Stimulated activated CD4-positive, alpha-beta T cell treated with anti-CD3 and anti-CD28 coated beads, Interleukin-4, amount 100 ng/mL, for 1 hour (primary cell): Measurements from ENCODE around the gene PMFBP1.

Experiments used
- DNase-seq: peaks from one replicate; pipeline ENCODE4 v3.0.0-alpha.2; 2020

Gene PMFBP1

GRCh38 chr16:72129976-72130656 is 41.8 kb downstream of the PMFBP1 start:
- DNase-seq = no peak

GRCh38 chr16:72128701-72129100 is 43.3 kb downstream of the PMFBP1 start:
- DNase-seq = no peak

GRCh38 chr16:72126429-72126765 is 45.6 kb downstream of the PMFBP1 start:
- no peak for DNase-seq

GRCh38 chr16:72125635-72126428 is 46.1 kb downstream of the PMFBP1 start:
- no peak for DNase-seq

- peak; percentile 66 for DNase-seq
Measured at GRCh38 chr16:72124761-72125634, 47.0 kb downstream of the PMFBP1 start.

DNA sequence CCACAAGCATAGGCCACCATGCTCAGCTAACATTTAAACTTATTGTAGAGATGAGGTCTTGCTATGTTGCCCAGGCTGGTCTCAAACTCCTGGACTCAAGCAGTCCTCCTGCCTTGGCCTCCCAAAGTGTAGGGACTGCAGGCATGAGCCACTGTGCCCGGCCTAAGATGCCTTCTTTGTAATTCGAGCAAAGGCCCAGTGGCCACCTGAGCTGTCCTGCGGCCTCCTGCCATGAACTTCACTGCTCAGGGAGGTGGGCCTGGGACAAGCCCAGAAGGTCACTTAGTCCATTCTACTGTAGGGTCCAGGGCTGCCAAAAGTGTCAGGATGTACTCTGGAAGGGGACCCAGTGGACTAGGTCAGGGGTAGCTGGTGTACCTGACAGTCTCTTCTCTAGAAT is 47.8 kb downstream of the PMFBP1 start:
- DNase-seq = no peak

DNA sequence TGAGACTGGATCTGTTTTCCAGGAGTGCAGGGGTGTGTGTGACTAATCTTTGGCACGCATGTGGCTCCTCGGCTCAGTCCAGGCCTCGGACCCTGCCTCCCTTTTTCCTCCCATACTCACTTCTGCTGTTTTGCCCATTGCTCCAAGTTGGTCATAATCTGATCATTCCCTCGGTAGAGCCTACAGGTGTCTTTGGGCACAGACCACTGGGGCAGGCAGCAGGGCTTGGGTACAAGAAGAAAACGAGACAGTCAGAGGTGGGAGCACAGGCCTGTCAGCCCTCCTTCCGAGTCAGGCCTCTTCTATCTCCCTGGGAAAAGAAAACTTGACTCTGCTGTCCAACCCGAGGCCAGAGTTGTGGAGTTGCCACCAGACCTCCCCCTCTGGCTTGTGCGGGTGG is 48.5 kb downstream of the PMFBP1 start:
- no peak for DNase-seq

GRCh38 chr16:72122916-72123315 is 49.0 kb downstream of the PMFBP1 start:
- no peak for DNase-seq

- no peak for DNase-seq
Measured at GRCh38 chr16:72122308-72122707, 49.6 kb downstream of the PMFBP1 start.

DNA sequence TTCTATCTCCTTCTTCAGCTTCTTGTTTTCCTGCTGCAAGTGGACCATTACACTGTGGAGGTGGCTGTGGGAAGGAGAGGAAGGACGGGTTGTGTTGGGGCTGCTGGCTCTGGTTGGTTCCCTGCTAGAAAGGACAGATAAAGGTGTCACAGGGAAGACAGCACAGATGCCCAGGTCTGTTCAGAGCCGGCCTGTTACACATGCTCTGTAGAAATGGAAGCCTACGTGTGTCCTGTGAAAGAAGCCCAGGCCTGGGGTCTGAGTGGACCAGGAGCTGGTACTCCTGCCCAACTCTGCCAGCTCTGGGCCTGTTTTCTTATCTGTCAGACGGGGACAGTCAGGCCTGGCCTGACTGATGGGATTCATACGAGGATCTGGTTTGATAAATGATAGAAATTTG is 51.9 kb downstream of the PMFBP1 start:
- DNase-seq = no peak

- DNase-seq = no peak
Measured at GRCh38 chr16:72113616-72113945, 58.4 kb downstream of the PMFBP1 start.

- no peak for DNase-seq
Measured at GRCh38 chr16:72112906-72113615, 58.9 kb downstream of the PMFBP1 start.

DNA sequence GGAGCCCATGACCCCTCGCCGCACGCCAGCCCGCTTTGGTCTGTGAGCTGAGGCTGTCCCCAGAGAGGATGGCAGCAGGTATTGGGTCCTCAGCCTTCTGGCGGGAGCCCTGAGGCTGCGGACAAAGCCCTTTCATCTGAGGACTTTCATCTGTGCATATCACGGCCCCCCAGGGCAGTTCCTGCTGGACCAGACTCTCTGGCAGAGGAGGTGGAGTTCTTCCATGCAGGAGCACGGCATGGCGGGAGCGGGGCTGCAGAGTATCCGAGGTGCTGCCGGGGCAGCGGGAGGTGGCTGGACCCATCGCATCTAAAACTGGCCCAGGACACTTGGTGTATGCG is 59.5 kb downstream of the PMFBP1 start:
- no peak for DNase-seq

DNA sequence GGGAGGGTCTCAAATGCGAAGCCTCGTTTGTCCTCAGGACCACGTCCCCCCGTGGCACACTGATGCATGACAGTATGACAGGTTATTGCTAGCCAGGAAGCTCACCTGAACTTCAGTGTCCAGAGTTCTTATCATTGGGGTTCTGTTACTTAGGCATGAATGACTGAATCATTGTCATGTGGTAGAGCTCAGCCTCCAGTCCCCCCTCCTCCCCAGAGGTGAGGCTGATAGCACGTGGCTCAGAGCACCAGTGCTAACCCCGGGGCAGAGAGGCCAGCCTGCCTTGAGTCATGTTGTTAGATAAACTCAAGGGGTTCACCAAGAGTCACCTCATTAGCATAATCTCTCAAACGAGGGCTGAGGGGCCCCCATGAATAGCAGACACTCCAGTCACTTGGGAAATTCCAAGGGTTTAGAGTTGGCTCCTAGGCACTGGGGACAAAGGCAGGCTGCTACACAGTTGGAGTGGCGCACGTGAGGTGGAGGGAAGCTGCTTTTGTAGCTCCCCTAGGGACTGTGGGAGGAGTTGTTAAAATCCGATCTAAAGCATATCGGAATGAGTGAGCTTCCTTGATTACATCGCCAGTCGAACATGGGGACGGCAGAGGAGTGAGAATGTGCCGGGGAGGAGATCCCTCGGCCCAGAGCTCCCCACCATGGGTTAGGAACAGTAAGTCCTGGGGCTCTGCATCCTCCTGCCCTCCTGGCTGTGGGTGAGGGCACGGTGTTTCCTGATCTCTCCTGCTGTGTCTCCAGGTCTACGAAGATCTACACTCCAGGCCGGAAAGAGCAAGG is 60.1 kb downstream of the PMFBP1 start:
- DNase-seq = no peak

- no peak for DNase-seq
Measured at GRCh38 chr16:72110662-72111615, 61.0 kb downstream of the PMFBP1 start.

DNA sequence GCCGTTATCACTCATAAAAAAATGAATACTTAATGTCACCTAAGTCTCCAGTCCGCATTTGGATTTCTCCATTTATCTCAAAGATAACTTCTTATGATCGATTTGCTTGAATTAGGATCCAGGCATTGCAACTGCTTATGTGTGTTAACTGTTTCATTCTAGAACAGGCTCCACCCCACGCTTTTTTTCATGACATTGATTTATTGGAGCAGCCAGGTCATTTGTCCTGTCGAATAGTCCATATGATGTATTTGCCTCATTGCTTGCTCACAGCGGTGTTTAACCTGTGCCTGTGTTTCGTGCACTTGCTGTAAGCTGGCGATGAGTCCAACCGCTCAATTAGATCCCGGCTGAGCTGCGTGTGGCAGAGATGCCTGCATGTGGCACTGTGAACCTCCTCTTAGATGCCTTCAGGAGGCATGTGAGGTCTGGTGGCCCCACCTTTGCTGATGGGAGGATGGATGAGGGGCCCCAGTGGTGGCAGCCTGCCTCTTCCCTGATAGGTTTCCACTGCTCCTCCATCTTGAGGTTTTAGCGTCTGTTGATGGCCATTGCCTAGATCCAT is 61.9 kb downstream of the PMFBP1 start:
- no peak for DNase-seq

DNA sequence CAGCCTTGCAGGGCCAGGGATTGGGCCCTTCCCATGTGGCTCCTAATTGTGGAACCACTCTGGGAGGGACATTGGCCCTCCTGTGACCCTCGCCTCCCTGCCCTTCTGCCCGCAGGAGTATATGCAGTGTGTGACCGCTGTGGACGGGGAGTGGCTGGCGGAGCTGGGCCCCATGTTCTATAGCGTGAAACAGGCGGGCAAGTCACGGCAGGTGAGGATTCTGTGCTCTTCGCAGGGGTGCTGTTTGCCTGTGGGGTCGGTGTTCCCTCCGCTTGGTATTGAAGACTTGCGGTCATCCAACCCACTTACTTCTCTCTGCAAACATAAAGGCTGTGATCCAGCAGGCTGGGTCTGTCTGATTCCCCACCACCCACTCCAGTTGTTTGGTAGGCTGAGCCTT is 62.7 kb downstream of the PMFBP1 start:
- DNase-seq = no peak

- no peak for DNase-seq
Measured at GRCh38 chr16:72108353-72109102, 63.4 kb downstream of the PMFBP1 start.

DNA sequence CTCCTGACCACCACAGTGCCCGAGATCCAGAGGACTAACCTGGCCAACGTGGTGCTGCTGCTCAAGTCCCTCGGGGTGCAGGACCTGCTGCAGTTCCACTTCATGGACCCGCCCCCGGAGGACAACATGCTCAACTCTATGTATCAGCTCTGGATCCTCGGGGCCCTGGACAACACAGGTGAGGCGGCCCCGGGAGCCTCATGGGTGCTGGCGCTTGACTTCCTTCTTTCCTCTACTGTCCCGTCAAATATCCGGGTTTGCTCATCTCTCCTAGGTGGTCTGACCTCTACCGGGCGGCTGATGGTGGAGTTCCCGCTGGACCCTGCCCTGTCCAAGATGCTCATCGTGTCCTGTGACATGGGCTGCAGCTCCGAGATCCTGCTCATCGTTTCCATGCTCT is 64.6 kb downstream of the PMFBP1 start:
- DNase-seq = no peak

GRCh38 chr16:72105978-72106377 is 66.0 kb downstream of the PMFBP1 start:
- DNase-seq = no peak
